ENCODE data around the gene ERC2.

Gene ERC2

DNA sequence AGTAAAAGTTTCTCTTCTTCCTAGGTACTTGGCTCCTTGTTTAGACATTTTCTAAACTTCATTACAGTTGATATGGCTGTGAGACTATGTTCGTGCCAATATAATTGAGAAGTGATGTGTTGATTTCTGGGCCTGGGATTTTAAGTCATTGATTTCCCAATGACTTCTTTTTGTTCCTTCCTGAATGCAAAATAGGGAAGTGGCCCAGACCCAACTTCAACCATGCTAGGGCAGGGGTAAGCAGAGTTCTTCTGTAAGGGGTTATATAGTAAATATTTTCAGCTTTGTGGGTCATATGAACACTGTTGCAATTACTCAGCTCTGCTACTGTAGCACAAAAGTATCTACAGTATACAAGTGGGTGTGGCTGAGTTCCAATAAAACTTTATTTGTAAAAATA lies 661.1 kb downstream of the ERC2 start:
- no peak for DNase-seq

DNA sequence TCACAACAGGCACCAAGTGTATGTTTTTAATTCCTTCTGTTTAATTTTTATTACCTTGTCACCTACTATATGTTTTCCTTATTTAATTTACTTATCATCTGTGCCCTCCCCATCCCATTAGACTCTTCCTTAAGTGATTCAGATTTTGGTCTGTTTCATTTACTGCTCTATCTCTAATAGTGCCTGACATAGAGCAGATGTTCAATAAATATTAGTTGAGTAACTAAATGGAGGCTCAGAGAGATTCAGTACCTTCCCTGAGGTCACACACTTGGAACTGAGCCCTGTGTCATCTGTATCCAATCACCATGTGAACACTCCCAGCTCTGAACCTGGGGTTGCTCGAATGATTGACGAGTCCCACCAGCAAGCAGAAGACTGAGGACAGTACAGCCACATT lies 663.1 kb downstream of the ERC2 start:
- DNase-seq, result no peak

DNA sequence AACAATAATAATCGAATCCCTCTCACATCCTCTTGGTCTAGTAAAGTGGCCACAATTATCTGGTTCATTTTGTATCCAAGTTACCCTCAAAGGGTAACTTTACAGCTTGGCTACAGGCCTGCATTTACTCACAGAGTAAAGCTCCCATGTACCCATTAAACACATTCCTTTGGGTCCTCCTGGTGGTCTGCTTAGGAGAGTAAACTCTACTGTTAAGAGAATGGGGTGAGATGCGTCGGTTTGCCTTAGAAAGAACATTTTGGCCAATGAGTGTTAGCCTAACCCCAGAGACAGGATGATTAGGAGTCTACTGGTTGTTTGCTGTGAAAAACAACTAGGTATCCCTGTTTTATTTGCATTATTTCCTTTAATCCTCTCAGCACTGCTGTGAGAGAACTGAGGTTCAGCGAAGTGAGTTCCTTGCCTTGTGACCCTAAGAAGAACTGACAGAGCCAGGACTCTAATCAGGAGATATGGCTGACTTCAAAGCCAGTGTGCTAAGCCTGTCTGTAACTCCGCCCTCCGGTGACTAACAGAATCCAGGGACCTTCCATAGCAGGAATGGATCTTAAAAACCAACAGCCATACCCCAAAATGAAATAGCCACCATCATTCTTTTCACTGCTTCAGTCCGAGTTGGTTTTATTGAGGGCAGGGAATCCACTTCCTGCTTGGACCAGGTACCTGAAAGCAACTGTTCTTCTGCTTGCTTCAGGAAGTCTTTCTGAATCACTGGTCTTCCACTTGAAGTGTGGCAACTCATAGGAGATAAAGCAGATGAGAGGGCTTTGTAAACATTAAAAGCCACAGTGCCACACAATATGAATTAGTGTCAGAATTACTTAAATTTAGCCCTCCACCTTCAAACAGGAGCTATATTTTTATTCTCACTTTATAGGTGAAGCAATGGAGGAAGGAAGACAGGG lies 663.8 kb downstream of the ERC2 start:
- DNase-seq, result no peak

DNA sequence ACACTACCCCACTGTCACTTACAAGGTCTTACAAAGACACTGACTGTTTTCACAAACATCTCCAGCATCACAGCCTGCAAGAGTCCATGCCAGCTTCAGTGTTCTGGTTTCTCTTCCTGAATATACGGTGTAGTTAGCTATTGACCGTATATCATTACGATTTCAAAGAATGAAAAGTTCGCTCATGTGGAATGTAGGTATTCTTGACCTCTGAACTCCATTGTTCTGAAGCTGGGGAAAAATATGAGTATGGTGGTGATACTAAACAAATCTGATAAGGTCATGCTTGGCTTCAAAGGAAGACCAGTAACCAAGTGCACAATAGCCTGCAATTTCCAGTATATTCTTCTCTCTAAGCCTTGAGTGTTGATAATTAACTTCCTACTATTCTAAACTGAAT lies 665.5 kb downstream of the ERC2 start:
- DNase-seq, result no peak

DNA sequence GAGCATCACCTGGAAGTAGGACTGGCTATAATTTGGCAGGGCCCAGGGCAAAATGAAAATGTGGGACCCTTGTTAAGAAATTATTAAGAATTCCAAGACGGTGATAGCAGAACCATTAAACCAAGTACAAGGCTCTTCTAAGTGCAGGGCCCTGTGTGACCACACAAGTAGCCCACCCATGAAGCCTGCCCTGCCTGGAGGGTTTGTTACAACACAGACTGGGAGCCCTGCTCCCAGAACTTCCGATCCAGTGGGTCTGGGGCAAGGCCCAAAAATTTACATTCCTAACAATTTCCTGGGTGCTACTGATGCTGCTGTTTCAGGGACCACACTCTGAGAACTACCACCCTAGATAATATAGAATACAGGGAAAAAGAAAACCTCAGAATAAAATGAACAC lies 666.6 kb downstream of the ERC2 start:
- DNase-seq, result no peak

DNA sequence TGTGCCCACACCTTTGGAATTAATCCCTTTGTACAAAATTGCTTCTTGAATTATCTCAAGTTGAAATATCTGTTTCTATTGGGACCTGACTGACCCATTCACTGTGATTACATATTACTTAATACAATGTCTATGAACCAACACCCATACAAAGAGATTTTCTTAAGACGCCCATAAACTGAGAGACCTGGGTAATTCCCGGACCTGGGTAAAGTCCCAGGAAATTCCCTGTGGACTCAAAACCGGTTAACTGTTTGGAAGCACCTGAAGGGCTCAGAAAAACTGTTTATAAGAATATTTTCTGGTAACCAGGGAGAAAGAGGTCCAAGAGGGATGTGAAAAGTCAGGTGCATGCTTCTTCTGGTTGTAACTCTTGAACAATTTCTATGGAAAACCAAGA lies 667.2 kb downstream of the ERC2 start:
- no peak for DNase-seq

DNA sequence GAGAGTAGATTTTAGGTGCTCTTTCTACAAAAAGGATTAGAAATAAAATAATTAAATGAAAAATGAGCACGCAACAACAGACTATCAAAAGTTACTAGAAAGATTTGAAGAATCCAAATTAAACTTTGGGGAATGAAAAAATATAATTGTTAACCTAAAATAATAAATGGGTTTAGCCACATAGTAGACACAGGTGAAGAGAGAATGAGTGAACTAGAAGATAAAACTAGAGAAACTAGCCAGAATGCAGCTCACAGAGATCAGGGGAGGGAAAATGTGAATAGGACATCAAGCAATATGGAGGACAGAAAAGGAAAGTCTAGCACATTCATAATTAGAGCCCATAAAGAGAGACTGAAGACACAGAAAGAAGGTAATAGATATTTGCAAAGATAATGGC lies 670.5 kb downstream of the ERC2 start:
- no peak for DNase-seq

DNA sequence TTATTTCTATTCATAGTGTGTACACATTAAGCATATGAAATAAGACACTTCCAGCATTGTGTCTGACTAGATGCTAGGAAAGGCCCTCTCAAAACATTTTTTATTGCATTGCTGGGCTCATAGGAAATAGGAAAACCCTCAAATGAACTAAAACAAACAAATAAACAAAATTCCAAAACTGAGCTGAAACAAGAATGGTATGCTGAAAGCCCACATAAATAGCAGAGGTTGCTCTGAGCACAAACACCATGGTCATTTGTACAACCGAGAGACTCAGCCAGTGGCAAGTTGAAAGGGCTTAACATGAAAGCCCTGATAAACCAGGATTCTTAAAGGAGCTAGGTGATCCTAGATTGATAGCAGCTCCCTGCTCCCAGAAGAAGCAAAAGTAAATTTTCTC lies 671.2 kb downstream of the ERC2 start:
- no peak for DNase-seq

DNA sequence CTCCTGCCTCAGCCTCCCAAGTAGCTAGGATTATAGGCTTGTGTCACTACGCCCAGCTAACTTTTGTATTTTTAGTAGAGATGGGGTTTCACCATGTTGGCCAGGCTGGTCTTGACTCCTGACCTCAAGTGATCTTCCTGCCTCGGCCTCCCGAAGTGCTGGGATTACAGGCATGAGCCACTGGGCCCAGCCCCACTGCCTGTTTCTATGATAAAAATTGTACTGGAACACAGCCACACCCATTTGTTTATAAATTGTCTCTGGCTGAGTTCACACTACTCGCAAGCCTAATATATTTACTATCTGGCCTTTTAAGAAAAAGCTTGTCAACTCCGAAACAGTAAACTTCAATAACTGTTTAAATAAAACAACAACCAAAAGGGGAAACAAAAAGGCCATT lies 671.7 kb downstream of the ERC2 start:
- no peak for DNase-seq

DNA sequence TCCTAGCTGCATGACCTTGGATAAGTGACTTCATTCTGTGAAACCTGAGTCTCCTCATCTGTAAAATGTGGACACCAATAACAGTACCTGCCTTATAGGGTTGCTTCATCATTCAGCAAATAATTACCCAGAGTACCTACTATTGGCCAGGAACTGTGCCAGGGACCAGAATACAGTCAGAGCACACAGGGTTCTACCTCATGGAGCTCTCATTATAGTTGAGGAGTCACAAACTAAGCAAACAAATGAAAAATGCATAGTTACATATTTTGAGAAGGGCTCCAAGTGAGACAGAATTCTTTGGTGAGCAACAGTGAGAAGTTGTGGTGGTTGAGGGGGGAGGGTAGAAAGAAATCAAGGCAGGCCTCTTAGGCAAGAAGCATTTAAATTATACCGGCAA lies 672.5 kb downstream of the ERC2 start:
- no peak for DNase-seq

DNA sequence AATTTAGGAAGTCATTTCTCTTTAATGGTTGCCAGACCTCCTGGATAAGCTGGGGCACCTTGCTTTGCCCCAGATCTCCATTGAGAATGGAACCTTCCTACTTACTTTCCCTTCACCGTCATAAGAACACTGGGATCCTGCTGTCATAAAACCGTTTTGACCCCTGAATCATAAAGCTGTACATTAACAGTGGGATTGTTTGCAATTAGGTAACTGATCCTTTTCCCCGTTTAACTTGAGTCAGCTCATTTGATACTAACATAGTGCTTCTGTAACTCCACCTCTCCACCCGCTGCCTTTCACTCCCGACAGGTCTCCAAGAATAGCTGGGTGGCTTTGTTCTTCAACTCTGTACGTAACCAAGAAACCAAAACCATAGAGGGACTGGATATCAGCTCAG lies 673.0 kb downstream of the ERC2 start:
- no peak for DNase-seq

DNA sequence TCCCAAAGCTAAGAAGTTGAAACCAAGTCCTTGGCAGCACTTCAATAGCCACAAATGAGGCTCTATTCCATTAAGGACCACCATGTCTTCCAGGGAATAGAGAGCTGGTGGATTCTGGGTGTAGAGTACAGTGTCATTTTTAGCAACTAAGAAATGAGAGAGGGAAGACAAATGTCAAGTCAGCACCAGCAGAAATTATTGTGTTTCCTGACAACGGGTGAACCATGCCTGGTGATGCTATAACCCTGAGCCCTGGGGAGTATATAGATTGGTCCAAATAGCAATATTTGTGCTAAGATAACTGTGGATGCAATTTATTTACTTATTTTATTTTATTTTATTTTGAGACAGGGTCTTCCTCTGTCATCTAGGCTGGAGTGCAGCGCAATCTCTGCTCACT lies 675.5 kb downstream of the ERC2 start:
- DNase-seq, result no peak

DNA sequence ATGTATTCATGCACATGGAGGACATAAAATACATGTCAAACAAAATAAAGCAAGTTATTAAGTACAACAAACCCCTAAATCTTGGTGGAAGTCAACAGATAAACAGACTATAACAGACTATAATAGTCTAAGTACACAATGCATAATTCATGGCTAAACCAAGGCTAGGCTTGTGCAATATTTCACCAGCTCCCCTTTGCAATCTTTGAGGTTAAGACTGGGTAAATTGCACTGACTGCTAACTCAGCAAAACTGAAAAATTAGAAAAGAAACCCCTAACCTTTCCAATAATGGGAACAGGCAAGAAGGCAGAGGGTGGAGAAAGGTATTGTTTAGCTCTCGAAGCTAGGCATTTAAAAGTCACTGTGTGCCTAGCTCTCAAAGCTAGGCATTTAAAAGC lies 676.3 kb downstream of the ERC2 start:
- no peak for DNase-seq

DNA sequence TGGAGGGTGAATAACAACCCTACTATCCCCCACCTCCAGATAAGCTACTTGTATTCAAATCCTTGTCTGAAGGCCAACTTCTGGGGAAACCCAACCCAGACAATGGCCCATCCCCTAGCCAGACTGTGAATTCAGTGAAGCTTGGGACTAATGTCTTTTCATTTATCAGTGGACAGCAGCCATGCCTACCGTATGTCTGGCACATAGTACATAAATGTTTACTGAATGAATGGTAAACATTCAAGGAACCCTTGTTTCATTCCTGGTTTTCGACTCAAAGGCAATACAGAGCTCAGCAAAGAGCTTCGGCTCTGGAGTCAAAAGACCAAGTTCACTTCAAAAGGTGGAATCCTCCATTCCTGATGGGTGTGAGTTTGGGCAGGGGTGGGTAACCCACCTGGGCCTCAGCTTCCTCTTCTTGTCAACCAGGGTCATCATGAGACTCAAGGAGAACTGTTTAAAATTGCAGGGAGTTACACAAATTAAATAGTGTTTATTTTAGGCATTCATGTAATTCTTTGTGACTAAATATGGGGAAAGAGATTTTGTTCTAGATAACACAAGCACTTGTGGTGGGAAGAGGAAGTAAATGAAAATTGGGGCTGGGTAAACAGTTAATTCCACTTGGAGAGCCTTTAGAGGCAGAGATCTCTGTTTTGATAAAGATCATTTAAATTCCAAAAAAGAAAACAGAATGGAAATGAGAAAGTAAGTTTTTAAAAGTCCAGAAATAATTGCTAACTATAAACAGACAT lies 677.5 kb downstream of the ERC2 start:
- no peak for DNase-seq

DNA sequence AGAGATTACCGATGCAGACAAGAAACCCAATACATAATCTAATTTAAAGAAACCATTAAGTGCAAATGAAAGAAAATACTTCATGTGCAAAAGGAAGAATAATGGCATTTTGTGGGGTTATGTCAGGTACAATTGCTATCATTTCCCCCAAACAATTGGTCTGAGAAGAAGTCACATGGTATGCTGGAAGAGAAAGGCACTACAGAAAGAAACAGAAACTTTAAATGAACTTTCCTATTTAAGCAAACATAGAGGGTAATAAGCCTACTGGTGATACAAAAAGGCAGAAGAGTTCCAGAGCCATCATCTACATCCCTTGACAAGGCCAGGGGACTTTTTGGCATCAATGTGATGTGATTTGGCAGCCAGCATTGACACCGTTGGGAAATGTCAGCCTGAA lies 678.8 kb downstream of the ERC2 start:
- no peak for DNase-seq

DNA sequence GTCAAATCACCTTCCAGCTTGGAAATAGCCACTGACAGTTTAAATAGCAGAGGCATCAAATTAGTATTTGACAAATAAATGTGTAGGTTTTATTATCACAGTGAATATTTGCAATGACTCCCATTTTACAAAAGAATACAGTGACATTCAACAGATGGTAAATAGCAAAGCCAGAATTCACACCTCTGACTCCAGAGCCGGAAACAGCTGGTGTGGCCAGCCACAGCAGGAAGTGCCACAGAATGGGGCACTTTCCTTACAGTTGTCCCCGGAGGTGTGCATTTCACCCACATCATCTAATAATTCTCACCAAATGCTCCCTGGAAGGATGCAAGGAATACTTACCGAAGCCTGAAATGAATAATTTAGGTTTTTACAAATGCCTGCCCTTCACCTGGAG lies 685.5 kb downstream of the ERC2 start:
- DNase-seq, result no peak

DNA sequence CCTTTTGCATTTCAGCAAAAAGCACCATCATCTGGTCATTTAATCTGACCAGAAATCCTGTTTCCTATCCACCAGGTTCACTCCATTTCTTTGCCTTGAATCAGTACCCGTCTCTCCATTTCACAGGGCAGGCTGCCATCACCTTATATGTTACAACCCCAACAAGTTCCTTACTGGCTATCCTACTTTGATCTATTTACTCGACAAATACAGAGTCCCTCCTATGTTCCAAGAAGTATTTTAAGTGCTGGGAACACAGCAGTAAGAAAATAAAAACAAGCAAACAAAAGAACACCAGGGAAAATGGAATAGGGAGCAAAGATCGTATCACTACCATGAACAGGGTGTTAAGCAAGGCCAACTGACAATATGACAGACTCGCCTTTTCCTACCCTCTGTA lies 685.9 kb downstream of the ERC2 start:
- no peak for DNase-seq

DNA sequence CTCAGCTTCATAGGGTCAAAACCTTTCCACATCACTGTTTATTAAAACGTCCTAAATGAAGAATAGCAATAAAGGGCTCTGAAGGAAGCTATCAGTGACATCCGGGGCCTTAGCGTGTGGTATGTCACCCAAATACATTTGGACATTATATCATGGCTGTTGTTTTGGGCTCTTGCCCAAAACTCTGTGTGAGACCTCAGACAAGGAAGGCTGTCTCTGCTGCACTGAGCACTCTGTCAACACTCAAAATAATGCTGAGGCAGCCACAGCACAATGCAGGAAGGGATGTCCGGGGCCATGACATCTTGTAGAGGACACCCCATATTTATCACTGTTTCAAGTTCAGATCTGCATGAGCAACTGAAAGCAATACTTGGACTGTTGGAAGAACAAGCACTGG lies 687.4 kb downstream of the ERC2 start:
- no peak for DNase-seq

DNA sequence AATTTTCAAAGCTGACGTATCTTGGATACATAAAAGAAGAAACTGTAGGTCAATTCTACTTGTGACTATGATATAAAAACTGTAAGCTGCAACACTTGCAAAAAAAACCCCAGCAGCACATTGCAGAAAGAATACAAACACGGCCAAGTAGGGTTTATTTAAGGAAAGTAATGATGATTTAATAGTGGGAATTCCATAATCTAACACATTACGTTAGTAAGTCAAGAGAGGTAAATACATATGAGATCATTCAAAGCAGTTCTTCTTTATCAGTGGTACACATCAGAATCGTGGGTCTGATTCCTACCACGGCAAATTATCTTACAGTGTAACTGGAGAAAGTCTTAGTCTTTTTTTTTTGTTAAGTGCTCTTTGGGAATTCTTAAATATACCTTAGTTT lies 688.7 kb downstream of the ERC2 start:
- no peak for DNase-seq

DNA sequence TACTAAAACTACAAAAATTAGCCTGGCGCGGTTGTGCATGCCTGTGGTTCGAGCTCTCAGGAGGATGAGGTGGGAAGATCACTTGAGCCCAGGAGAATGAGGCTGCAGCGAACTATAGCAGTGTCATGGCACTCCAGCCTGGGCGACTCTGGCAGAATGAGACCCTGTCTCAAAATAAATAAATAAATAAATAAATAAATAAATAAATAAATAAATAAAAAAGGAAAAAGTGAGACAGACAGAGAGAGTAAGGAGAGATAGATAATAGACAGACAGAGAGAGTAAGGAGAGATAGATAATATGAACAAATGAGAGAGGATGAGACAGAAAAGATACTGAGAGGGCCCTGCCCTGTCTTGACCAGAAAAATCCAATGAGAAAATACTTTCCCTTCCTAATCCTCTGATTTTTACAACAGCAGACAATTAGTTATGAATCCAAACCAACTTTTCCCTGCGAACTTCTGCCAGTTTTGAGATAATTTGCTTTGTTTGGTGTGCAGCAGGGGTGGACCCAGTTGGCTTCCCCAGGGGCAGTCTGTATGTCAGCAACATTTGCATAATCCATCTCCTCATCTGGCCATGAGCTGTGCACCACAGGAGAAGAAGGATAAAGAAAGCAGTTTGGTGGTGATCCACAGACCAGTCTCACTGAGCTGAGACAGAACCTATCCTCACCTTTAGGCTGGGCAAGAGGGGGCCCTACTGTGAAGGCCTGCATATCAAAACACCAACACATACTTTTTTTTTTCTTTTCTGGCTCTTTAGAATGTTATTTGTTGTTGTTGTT lies 692.7 kb downstream of the ERC2 start:
- no peak for DNase-seq

DNA sequence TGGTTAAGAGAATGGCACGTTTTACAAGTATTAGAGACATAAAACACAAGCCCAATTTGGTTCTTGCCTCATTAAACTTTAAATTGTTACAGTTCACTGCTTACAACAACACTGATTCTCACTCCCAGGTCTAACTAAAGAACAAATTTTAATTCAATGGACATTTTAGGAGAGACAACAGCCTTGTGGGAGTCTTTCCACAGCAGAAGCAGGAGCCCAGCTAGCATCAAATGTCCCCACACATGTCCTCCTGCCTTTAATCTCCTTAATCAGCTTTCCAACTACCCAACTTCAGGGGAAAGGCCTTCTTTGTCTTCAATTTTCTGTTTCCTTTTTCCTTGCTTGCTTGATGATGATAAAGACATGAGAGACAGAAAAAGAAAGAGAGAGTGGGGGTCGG lies 693.4 kb downstream of the ERC2 start:
- DNase-seq, result no peak

DNA sequence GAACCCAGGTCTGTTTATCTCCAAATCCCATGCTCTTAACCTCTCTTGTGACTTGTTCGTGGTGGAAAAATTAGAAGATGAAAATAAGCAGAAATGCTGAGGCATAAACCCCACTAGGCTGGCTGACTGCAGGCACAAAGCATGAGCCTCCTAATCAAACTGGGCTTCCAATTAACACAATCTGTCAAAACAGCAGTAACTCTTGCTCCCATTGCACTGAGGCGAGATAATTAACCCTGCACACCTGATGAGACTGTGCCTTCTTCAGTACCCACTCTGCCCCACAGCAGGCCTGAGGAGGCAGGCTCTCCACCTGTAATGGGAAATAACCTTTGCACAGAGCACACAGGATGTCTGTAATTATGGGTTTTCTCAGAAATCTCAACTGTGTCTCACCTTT lies 696.8 kb downstream of the ERC2 start:
- no peak for DNase-seq

DNA sequence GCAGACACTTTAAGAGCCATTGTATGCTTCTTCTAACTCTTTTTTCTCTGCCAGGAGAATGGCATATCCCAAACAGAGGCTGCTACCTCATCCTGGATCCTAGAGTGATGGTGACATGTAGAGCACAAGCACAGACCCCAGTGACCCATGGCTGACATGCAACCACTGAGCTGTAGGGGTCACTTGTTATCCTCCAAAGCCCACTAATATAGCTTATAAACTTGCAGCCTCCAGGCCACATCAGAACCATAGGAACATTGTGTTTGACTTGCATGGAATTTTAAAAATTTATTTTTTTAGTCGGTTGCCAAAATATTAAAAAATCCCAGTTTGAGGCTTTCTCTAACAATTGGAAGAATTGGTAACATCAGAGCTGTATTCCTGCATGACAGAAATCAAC lies 698.2 kb downstream of the ERC2 start:
- no peak for DNase-seq

DNA sequence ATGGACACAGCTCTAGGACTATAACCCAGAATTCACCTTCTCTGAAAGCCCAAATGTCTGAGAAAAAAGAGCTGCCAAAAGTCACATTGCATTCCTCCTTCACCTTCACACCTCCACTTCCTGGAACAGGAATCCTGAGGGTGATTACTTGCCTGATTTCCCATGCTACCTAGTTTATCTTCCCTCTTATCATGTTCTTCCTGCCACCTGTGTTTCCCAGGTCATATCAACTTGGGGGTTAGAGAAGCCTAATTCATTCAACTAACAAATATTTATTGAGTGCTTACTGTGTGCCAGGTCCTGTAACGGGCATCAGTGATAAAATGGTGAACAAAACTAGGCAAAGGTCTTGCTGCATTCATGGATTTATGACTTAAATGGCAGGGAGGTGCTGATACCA lies 701.5 kb downstream of the ERC2 start:
- DNase-seq, result no peak
